ENCODE results near the gene TMEM212.

DNA sequence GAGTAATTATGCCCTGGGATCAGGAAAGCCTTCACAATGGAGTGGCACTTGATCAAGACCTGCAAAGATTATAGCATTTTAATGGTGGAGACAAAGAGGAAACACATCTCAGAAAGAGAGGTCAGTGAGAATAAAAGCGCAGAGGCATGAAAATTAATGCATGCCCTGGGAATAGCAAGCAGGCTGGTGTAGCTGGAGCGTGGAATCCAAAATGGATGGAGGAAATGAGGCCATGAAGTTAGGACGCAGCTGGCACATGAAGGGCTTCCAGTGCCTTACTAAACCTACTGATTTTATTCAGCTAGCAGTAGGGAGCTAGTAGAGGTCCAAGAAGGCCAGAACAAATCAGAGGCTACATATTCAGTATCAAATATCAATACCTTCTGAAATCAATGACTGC lies 38.1 kb downstream of the TMEM212 start:
- TF ChIP-seq CTBP1 (IDR thresholded peaks at IDR 0.05; ENCODE audit: borderline replicate concordance): no peak
- TF ChIP-seq TARDBP (IDR thresholded peaks at IDR 0.05): no peak
- TF ChIP-seq SP1 (IDR thresholded peaks at IDR 0.05): no peak
- no peak for TF ChIP-seq FOXK2 (IDR thresholded peaks at IDR 0.05)
- TF ChIP-seq FOXA1 (IDR thresholded peaks at IDR 0.05): no peak
- no peak for TF ChIP-seq ELF4 (IDR thresholded peaks at IDR 0.05)
- TF ChIP-seq LEF1 (IDR thresholded peaks at IDR 0.05; ENCODE audit: borderline replicate concordance): no peak
